CD4-positive, alpha-beta T cell treated with Interleukin-10 for 1 hour (primary cell): ENCODE measurements around the gene SNCG.
"Not testable (repeated sequence)": the region's sequence is repeated elsewhere in the genome, so short reads cannot be mapped to it uniquely, and the experiment has no call there.

ENCODE experiments used
- DNase-seq: peaks from one replicate; pipeline ENCODE4 v3.0.0-alpha.2; 2020

Gene SNCG

GRCh38 chr10:86961481-86962091 lies 3.2 kb downstream of the SNCG start:
- DNase-seq: no peak

DNA sequence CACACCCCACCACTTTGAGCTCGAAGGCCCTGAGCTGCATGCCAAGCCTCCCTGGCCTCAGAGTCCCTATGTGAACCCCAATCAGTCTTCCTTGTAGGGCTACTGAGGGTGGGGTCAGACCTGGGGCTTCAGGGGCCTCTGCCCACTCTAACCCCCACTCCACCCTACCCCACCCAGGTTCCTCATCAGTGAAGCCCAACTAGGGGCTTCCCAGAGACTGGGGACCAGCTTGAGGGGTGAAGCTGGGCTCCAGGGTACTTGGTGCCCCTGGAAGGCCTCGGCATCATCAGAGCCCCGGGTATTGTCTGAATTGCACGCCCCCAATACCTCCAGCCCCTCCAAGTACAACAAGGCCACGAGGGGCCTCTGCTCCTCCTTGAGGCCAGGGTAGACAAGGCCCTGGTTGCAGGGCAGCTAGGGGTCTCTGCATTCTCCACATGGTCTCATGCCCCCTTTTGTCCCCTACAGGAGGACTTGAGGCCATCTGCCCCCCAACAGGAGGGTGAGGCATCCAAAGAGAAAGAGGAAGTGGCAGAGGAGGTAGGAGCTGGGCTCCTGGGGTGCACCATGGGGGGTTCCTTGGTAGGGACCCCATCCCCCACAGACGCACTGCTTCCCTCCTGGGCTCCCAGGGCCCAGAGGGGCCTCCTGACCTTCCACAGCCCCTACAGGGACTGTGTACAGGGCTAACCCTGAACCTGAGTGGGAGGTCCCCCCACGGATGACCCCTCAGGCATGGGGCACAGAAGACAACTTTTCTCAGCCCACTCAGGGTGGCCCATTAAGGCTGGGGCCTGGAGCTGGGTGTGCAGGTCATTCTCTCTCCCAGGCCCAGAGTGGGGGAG lies 4.0 kb downstream of the SNCG start:
- DNase-seq: no peak

GRCh38 chr10:86962981-86963310 lies 4.5 kb downstream of the SNCG start:
- no peak for DNase-seq

DNA sequence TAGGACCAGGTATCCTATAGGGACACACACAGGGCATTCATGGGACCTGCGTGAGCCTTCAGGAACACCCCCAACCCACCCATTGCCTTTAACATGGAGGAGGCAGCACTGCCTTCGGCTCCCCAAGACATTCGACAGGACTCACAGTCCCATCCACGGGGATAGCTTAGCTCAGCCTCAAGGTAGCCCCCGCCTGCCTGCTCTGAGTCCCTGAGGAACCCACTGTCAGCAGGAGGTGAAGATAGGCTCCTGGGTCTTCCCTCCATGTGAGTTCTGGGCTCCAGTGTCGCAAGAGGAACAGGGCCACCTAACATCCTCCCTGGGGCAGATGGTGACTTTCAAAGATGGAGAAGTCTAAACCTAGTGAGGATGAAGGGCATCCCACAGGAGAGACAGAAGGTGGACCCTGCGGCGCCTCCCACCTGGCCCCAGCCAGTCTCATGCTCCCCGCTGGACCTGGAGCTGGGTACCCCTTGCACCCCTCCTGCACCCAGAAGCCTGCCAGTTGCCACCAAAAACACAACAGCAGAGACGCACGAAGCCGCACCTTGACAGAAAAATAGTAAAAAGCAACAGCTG lies 5.0 kb downstream of the SNCG start:
- no peak for DNase-seq

GRCh38 chr10:86964061-86964846 lies 5.9 kb downstream of the SNCG start:
- DNase-seq: no peak

- DNase-seq: no peak
Observed at GRCh38 chr10:86964847-86965190, 6.4 kb downstream of the SNCG start.

GRCh38 chr10:86965986-86966654 lies 7.7 kb downstream of the SNCG start:
- no peak for DNase-seq

DNA sequence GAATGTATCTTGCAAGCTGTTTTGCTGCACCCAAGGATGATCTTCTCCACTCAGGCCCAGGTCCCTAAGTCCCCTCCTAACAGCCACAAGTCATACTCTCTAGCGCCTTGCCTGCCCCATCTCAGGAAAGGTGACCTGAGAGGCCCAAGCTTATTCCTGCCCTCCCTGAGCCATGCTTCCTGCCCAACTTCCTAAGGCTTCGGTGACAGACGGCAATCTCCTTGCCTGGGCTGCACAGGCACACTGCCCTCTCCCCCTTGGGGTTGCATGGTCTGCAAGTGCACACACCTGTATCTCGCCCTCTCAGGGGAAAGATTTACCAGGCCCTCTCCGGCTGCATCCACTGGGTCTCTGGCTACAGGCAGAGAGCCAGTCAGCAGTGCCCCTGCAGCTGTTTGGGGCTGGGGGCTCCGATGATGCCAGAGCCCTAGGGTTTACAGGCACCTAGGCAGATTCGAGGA lies 9.1 kb downstream of the SNCG start:
- DNase-seq: no peak

DNA sequence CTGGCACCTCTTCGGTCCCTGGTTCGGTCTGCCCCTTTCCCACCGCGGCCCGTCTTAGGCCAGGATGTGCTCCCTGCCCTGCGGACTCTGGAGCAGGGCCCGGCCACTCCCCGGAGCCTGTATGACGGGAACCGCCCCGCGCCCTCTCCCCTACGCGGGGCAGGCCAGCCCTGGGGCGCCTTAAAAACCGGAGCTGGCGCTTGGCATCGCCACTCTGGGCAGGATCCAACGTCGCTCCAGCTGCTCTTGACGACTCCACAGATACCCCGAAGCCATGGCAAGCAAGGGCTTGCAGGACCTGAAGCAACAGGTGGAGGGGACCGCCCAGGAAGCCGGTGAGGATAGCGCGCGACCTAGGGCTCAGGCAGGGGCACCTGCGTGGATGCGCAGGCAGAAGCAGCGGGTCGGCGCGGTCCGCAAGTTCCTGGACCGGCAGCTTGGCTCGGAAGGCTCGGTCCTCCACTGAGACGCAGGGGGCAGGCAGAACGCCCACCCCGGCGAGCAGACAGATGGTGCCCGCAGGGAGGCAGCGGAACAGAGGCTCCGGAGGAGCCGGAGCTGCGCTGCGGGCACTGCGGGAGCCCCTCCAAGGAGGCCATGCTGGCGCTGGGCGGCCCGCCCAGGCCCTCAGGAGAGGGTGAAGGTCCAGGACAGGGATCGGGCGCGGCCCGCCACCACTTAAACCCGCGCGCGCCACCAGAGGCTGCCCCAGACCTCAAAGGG lies 10.0 kb downstream of the SNCG start, which contains the start of gene ADIRF:
ADIRF (plus strand) TSS at position 212 of the 723 bp plus-strand sequence; CDS start at position 275, 63 bp downstream.
- DNase-seq: no peak

DNA sequence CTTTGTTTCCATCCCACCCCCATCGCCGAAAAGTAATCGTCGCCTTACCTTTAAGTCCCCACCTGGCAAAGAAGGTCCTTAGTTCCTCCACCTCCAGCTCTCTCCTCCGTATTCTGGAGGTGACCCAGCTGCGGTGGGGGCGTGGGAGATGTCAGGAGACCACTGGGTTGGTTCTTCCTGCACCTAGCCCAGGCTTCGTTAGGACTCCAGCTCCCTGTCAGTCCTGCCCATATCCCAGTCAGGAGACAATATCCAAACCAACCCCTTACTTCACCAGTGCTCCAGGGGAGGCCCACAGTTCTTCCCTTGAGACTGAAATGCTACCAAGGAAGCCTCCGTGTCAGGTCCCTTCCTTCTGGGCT lies 10.6 kb downstream of the SNCG start:
- DNase-seq: no peak

- DNase-seq: no peak
Observed at GRCh38 chr10:86969421-86970041, 11.1 kb downstream of the SNCG start.

DNA sequence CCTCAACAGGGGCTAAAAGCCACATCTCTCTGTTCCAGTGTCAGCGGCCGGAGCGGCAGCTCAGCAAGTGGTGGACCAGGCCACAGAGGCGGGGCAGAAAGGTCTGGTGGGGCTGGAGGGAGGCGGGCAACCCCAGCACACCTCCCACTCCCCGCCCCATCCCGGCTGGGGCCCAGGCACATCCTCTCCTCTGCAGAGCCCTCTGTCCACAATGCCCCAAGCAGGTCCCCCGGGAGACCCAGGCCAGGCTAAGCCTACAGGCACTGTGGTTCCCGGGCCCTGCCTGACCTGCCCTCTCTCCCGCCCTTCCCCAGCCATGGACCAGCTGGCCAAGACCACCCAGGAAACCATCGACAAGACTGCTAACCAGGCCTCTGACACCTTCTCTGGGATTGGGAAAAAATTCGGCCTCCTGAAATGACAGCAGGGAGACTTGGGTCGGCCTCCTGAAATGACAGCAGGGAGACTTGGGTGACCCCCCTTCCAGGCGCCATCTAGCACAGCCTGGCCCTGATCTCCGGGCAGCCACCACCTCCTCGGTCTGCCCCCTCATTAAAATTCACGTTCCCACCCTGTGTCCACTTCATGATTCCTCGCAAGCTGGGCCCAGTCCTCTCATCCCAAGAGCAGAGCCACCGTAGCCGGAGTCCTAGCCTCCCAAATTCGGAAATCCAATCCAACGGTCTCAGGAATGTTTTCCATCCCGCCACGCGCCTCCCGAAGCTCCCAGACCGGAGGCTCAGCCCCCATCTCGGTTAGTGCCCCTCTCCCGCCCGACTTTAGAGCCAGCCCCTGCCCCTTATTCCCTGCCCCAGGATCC lies 12.0 kb downstream of the SNCG start:
- no peak for DNase-seq

GRCh38 chr10:86970982-86971231 lies 12.5 kb downstream of the SNCG start:
- no peak for DNase-seq

DNA sequence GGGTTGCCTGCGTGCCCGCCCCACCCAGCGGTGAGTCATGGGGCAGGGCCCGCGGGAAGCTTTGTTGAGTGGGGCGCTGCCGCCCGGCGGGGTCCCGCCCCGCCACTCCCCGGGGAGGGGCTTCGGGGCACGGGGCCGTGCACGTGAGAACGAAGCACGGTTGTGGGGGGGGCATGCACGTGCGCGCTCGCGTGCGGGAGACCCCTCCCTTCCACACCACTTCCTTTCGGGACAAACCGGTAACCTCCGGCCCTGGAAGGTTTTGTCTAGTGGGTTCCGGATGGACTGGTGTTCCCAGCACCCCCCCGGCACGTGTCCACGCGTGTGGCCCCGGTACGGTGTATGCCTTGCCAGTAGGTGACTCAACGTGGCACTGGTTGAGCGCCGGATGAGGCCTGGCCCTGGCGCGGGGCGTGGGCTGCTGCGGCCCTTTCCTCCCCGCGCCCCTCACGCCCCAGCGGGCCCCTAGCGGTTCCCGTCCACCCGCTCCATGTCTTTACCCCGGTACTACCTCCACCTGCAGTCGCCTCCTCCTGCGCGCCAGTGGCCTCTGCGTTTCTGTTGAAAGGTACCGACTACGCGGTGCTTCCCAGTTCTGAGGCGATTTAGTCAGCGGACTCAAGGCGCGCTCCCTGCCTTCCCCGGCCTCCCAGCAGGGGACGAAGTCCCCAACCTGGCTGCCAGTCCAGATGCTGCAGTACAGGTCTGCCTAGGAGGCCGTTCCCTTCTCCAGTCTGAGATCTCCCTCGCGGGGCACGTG lies 13.0 kb downstream of the SNCG start:
- DNase-seq: peak; percentile 93

GRCh38 chr10:86972613-86973380 lies 14.4 kb downstream of the SNCG start:
- no peak for DNase-seq

DNA sequence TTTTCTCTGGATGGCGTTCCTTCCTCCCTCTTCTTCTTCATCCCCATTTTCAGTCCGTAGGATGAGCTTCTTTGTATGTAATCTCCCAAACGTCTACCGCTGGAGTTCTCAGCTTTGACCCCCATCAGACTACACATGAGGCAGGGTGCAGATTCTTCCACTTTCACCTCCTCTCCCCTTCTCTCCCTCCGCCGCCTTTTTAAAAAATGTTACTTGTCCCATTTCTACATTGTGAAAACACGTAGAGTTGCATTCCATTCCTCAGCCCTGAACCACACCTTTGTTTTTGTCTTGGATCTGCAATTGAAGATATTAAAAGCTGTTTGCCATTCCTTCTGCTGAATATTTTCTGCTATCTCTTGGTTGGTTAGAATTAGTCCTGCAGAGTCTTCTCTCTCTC lies 16.1 kb downstream of the SNCG start:
- no peak for DNase-seq

- no peak for DNase-seq
Observed at GRCh38 chr10:86976362-86977056, 18.1 kb downstream of the SNCG start.

GRCh38 chr10:86978457-86978856 lies 20.1 kb downstream of the SNCG start:
- not testable (repeated sequence) for DNase-seq

- no peak for DNase-seq
Observed at GRCh38 chr10:86979296-86979818, 21.0 kb downstream of the SNCG start.
